NK-92 treated with Interleukin-12 subunit alpha and Interleukin-12 subunit beta, amount 100 ng/mL, for 24 hours (cell line): Measurements from ENCODE around the gene TPD52L2.

ENCODE experiments used
- DNase-seq: peaks from one replicate; lab custom pipeline; 2025; lab: John Stamatoyannopoulos, UW

TPD52L2 gene

GRCh38 chr20:63932606-63933160, 67.6 kb downstream of the TPD52L2 start:
- no peak for DNase-seq

- no peak for DNase-seq
These were observed 68.6 kb downstream of the TPD52L2 start for GRCh38 chr20:63933646-63934045.

GRCh38 chr20:63934271-63935068, 69.4 kb downstream of the TPD52L2 start:
- no peak for DNase-seq

- DNase-seq = no peak
These were observed 70.4 kb downstream of the TPD52L2 start for GRCh38 chr20:63935447-63935846.

- DNase-seq = no peak
These were observed 72.5 kb downstream of the TPD52L2 start for GRCh38 chr20:63937596-63937995.

GRCh38 chr20:63939061-63939935, 74.2 kb downstream of the TPD52L2 start:
- no peak for DNase-seq

- DNase-seq = no peak
These were observed 75.0 kb downstream of the TPD52L2 start for GRCh38 chr20:63940071-63940471.

- no peak for DNase-seq
These were observed 75.6 kb downstream of the TPD52L2 start for GRCh38 chr20:63940472-63941266.
